GM12878 (cell line): ENCODE results near the gene LPCAT3. TPM values are rescaled to one million over a fixed set of nuclear protein-coding genes. Genes with fewer than 3 reads are reported as not detected.

ENCODE experiments used
- ASH2L ChIP-seq: fragments of 300-600, 200-600 bp; sonication (generic); IDR thresholded peaks from 2 replicates; pipeline ENCODE4 v1.6.1; 2017; ENCODE audit warnings: low read depth, mild to moderate bottlenecking, borderline replicate concordance
- CTCF ChIP-seq, 3 experiments: IDR thresholded peaks in 2 of 3; conservative IDR thresholded peaks in 1 of 3; 2 replicates each; pipeline ENCODE4 v1.5.1; 2011; ENCODE audit warnings: low read depth in 3 of 3, low read length in 3 of 3, mild to moderate bottlenecking in 3 of 3, control low read depth in 2 of 3, moderate library complexity in 2 of 3, inconsistent platforms in 1 of 3, mixed read lengths in 1 of 3; ENCODE audit not compliant: control insufficient read depth in 2 of 3, insufficient read depth in 1 of 3; ENCODE audit errors: extremely low read depth in 1 of 3
- HDAC6 ChIP-seq: fragments of 200-600 bp; sonication (generic); IDR thresholded peaks from one replicate; pipeline ENCODE4 v1.8.0; 2017; ENCODE audit warnings: antibody characterized with exemption; ENCODE audit not compliant: unreplicated experiment
- MLLT1 ChIP-seq: fragments of 450-650 bp; IDR thresholded peaks from 2 replicates; pipeline ENCODE4 v1.6.1; 2016; ENCODE audit warnings: mild to moderate bottlenecking
- MYB ChIP-seq: fragments of 150-350 bp; IDR thresholded peaks from 2 replicates; pipeline ENCODE4 v1.6.1; 2014; ENCODE audit warnings: mild to moderate bottlenecking, low read depth, low read length, borderline replicate concordance
- NFIC ChIP-seq: IDR thresholded peaks from 2 replicates; pipeline ENCODE4 v1.6.1; 2012; ENCODE audit warnings: low read depth, mild to moderate bottlenecking, inconsistent platforms, low read length, moderate library complexity
- NR2F1 ChIP-seq: fragments of 450-650 bp; conservative IDR thresholded peaks from 2 replicates; pipeline ENCODE4 v1.6.1; 2017; ENCODE audit warnings: mild to moderate bottlenecking
- PAX5 ChIP-seq: IDR thresholded peaks from 2 replicates; pipeline ENCODE4 v1.6.1; 2011; ENCODE audit warnings: low read depth, low read length, borderline replicate concordance
- PAX8 ChIP-seq: fragments of 450-650 bp; IDR thresholded peaks from 2 replicates; pipeline ENCODE4 v1.6.1; 2017; ENCODE audit warnings: mild to moderate bottlenecking, moderate library complexity
- POLR2A ChIP-seq: IDR thresholded peaks from 2 replicates; pipeline ENCODE4 v1.6.1; 2011; ENCODE audit warnings: low read depth, mild to moderate bottlenecking, low read length
- SIN3A ChIP-seq: IDR thresholded peaks from 2 replicates; pipeline ENCODE4 v1.6.1; 2012; ENCODE audit warnings: low read depth, low read length, improper control_type of control experiment
- ZNF592 ChIP-seq: fragments of 450-650 bp; IDR thresholded peaks from 2 replicates; pipeline ENCODE4 v1.6.1; 2017; ENCODE audit warnings: mild to moderate bottlenecking, moderate library complexity
- polyA plus RNA-seq, 11 experiments: library from polyadenylated mRNA; depleted of rRNA in 4 of 11; unstranded in 6 of 11; stranded (reverse) in 5 of 11; fragments of >200 nt; fragmentation: Nextera tagmentation in 4 of 11; fragmentation: Illumina TruSeq in 1 of 11; extraction: Ambion mirVana in 4 of 11; extraction: Trizol in 1 of 11; gene quantifications; 1 replicate in 1 of 11; 2 replicates in 10 of 11; pipeline versions ENCODE4 v1.2.1 to v1.2.3, GENCODE V29; 2011 to 2016; ENCODE audit warnings: inconsistent platforms in 2 of 11, missing spikeins in 2 of 11, low read depth in 1 of 11
- total RNA-seq, 4 experiments: library from RNA; depleted of rRNA in 3 of 4; stranded (reverse); fragments of >200 nt in 3 of 4; fragmentation: Illumina TruSeq in 1 of 4; extraction: Trizol in 1 of 4; gene quantifications; 2 replicates each; pipeline versions ENCODE4 v1.2.1 to v1.2.3, GENCODE V29; 2013 to 2021
- TF ChIP-seq, protein P1 (sequence below): fragments of 450-650 bp; formaldehyde crosslinking; IDR thresholded peaks from 2 replicates; pipeline ENCODE4 v1.4.0; 2022; ENCODE audit warnings: mild to moderate bottlenecking, moderate library complexity
- TF ChIP-seq, protein P2 (sequence below): fragments of 450-650 bp; IDR thresholded peaks from 2 replicates; pipeline ENCODE4 v1.6.1; 2016; ENCODE audit warnings: mild to moderate bottlenecking, moderate library complexity, borderline replicate concordance

LPCAT3 gene
- total and polyA plus RNA-seq, 10 of the 15 experiments (the other 5 are each of a cell fraction or from before 2014, with no cell fraction given): 2.6 to 48.3 (median 23.0) TPM

- TF ChIP-seq, protein P1, sequence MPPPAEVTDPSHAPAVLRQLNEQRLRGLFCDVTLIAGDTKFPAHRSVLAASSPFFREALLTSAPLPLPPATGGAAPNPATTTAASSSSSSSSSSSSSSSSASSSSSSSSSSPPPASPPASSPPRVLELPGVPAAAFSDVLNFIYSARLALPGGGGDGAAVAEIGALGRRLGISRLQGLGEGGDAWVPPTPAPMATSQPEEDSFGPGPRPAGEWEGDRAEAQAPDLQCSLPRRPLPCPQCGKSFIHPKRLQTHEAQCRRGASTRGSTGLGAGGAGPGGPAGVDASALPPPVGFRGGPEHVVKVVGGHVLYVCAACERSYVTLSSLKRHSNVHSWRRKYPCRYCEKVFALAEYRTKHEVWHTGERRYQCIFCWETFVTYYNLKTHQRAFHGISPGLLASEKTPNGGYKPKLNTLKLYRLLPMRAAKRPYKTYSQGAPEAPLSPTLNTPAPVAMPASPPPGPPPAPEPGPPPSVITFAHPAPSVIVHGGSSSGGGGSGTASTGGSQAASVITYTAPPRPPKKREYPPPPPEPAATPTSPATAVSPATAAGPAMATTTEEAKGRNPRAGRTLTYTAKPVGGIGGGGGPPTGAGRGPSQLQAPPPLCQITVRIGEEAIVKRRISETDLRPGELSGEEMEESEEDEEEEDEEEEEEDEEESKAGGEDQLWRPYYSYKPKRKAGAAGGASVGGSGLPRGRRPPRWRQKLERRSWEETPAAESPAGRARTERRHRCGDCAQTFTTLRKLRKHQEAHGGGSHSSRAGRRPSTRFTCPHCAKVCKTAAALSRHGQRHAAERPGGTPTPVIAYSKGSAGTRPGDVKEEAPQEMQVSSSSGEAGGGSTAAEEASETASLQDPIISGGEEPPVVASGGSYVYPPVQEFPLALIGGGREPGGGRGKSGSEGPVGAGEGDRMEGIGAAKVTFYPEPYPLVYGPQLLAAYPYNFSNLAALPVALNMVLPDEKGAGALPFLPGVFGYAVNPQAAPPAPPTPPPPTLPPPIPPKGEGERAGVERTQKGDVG (CRISPR knock-in tag): no peak
- TF ChIP-seq CTCF (IDR thresholded peaks at IDR 0.05 in 2 of 3, conservative IDR thresholded peaks at IDR 0.05 in 1 of 3; ENCODE audit: control insufficient read depth in 2 of 3, extremely low read depth in 1 of 3, insufficient read depth in 1 of 3, low read depth in 3 of 3, low read length in 3 of 3): no peak
- TF ChIP-seq NFIC: no peak
- no peak for TF ChIP-seq HDAC6
- no peak for TF ChIP-seq POLR2A
- TF ChIP-seq MYB: no peak
- TF ChIP-seq SIN3A: peak; percentile 31; the same call in 1 of the 2 replicates
- TF ChIP-seq, protein P2, sequence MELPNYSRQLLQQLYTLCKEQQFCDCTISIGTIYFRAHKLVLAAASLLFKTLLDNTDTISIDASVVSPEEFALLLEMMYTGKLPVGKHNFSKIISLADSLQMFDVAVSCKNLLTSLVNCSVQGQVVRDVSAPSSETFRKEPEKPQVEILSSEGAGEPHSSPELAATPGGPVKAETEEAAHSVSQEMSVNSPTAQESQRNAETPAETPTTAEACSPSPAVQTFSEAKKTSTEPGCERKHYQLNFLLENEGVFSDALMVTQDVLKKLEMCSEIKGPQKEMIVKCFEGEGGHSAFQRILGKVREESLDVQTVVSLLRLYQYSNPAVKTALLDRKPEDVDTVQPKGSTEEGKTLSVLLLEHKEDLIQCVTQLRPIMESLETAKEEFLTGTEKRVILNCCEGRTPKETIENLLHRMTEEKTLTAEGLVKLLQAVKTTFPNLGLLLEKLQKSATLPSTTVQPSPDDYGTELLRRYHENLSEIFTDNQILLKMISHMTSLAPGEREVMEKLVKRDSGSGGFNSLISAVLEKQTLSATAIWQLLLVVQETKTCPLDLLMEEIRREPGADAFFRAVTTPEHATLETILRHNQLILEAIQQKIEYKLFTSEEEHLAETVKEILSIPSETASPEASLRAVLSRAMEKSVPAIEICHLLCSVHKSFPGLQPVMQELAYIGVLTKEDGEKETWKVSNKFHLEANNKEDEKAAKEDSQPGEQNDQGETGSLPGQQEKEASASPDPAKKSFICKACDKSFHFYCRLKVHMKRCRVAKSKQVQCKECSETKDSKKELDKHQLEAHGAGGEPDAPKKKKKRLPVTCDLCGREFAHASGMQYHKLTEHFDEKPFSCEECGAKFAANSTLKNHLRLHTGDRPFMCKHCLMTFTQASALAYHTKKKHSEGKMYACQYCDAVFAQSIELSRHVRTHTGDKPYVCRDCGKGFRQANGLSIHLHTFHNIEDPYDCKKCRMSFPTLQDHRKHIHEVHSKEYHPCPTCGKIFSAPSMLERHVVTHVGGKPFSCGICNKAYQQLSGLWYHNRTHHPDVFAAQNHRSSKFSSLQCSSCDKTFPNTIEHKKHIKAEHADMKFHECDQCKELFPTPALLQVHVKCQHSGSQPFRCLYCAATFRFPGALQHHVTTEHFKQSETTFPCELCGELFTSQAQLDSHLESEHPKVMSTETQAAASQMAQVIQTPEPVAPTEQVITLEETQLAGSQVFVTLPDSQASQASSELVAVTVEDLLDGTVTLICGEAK: no peak
- 0 out of 2 replicates have a peak, but pooled peaks have one; percentile 32 for TF ChIP-seq MLLT1
- TF ChIP-seq ASH2L: no peak
- peak; percentile 86; the same call in 1 of the 2 replicates for TF ChIP-seq PAX5
- TF ChIP-seq NR2F1: peak; percentile 51; the same call in 1 of the 2 replicates
- TF ChIP-seq PAX8: no peak
- no peak for TF ChIP-seq ZNF592
Observed at GRCh38 chr12:6956021-6956727, 62.1 kb downstream of the LPCAT3 start (continued).
